ENCODE data around the gene HHAT. TPM values are rescaled to one million over a fixed set of nuclear protein-coding genes. Genes with fewer than 3 reads are reported as not detected.

The HHAT gene
- total and polyA plus RNA-seq, 9 of the 15 experiments (the other 6 are each of a cell fraction or from before 2014, with no cell fraction given), result 0.07 to 0.16 (median 0.13) TPM; not detected in 1

DNA sequence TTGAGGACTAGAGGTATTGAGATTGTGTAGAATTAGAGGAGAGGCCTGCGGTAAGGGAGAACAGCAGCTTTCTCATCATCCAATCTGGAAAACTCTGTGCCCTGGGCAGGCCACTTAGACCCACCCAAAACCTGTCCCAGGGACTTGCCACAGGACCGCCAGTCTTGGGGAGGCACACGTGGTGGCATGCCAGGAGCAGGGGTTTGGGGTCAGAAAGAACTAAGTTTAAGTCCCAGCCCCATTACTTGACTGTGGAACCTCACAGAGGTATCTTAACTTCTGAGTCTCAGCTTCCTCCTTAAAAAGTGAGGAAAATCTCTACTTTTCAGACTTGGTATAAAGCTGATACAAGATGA, 356.6 kb downstream of the HHAT start:
- WGBS (ENCODE audit: insufficient coverage, low coverage, missing lambda C conversion rate), result 0% methylated on average over 3 of the region's 3 CpGs
- no peak for DNase-seq (ENCODE audit: extremely low read depth in 1 of 4, low spot score in 3 of 4)
- in situ Hi-C loops (cut with MboI) (no loop called here), intact Hi-C loops (cut with micrococcal nuclease) (no loop called here)
- no TSS peak for BruUV-seq (replicated peaks)
- H3K27ac ChIP-seq (ENCODE audit: extremely low read depth, low read depth, low read length), result no peak overlapping the region
- no peaks in the 10 kb centered on the region for H3K36me3 ChIP-seq (ENCODE audit: control insufficient read depth, insufficient read depth, low read length)
- H3K9me3 ChIP-seq (replicated peaks; ENCODE audit: control insufficient read depth, insufficient read depth, low read depth, low read length), result no peaks in the 10 kb centered on the region
- no peak overlapping the region for H2AFZ ChIP-seq (ENCODE audit: low read depth, low read length)
- H3K9ac ChIP-seq (ENCODE audit: insufficient read depth in 1 of 2, low read depth in 2 of 2, low read length in 2 of 2), result no peak overlapping the region
- H3K4me1 ChIP-seq (replicated peaks in 1 of 2; ENCODE audit: control insufficient read depth in 2 of 2, insufficient read depth in 2 of 2, low read length in 2 of 2), result 0 out of 5 replicates have a peak, but pooled peaks cover 0 to 2% of the 10 kb centered on the region in 2 experiments
- FAIRE-seq, result no peak
- POLR2A ChIA-PET, result no interaction called here
- ATAC-seq, result no peak
- H4K20me1 ChIP-seq (replicated peaks; ENCODE audit: control insufficient read depth, insufficient read depth, low read length), result no peaks in the 10 kb centered on the region; the same call in 1 of the 2 replicates
- H3K4me3 ChIP-seq, result no peak overlapping the region
- CTCF ChIA-PET (ENCODE audit: low intra/inter-chr PET ratio), result no interaction called here
- H3K79me2 ChIP-seq (ENCODE audit: control insufficient read depth, insufficient read depth, low read length), result no peaks in the 10 kb centered on the region
- H3K9me1 ChIP-seq (ENCODE audit: control insufficient read depth, insufficient read depth, low read length), result no peaks in the 10 kb centered on the region
- H3K4me2 ChIP-seq (ENCODE audit: insufficient read depth, low read length), result no peak overlapping the region
- H3K27me3 ChIP-seq (ENCODE audit: control insufficient read depth in 2 of 2, insufficient read depth in 2 of 2, low read length in 2 of 2), result peaks cover 0 to 33% of the 10 kb centered on the region in 2 experiments; a peak in 1 of 5 replicates
- no peak for TF ChIP-seq KLF1 (tag; IDR thresholded peaks at IDR 0.05)
- no peak for TF ChIP-seq NR2C1 (IDR thresholded peaks at IDR 0.05)
- TF ChIP-seq NR2C1 (tag; IDR thresholded peaks at IDR 0.05), result no peak
- TF ChIP-seq, protein P1, sequence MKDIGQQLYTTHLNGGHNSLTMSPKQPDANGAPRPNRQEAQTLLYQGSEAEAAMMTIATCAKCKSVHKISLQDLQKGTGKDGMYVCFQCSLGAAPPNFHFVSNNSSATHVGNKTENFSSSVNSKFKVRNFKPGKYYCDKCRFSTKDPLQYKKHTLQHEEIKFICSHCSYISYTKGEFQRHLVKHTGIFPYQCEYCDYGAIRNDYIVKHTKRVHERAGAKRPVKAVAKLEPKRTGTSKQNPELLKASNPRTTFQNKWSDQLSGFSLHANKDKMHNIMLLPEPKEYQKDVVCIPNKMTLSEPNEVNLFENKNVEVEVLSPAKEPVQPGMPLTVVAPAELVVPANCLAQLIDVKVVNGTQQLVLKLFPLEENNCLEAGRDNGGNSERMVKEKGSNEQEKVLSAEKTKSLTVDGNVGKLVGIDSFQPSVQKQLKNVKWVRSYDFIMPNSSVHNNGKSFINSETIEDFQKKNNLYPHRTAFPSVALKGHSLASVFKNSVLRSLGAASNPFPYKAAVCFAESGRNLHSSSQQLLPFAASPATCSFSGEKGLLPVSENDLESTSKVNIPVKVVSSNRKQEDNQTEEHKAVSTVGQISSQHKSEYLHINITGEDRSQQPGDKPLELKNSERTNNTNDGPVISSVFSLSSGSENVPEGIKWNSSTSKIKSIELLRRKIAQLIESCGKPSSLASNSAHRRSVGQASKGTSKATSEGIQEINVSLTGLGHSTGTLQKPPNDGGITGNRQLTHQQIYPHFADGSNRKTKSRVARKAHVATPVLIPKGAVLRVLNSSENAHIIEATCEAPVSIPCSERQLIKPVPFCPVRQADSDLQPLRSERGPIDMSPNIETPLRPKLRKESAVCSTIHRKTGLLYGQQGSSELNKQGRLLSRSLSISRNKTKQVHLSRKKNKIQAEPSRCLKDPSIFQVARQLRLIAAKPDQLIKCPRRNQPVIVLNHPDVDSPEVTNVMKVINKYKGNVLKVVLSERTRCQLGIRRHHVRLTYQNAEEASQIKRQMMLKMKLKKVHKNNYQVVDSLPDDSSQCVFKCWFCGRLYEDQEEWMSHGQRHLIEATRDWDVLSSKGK (CRISPR knock-in tag; IDR thresholded peaks at IDR 0.05), result no peak
- TF ChIP-seq KAT2B (IDR thresholded peaks at IDR 0.05; ENCODE audit: low read depth, low read length), result no peak
- TF ChIP-seq, protein P2, sequence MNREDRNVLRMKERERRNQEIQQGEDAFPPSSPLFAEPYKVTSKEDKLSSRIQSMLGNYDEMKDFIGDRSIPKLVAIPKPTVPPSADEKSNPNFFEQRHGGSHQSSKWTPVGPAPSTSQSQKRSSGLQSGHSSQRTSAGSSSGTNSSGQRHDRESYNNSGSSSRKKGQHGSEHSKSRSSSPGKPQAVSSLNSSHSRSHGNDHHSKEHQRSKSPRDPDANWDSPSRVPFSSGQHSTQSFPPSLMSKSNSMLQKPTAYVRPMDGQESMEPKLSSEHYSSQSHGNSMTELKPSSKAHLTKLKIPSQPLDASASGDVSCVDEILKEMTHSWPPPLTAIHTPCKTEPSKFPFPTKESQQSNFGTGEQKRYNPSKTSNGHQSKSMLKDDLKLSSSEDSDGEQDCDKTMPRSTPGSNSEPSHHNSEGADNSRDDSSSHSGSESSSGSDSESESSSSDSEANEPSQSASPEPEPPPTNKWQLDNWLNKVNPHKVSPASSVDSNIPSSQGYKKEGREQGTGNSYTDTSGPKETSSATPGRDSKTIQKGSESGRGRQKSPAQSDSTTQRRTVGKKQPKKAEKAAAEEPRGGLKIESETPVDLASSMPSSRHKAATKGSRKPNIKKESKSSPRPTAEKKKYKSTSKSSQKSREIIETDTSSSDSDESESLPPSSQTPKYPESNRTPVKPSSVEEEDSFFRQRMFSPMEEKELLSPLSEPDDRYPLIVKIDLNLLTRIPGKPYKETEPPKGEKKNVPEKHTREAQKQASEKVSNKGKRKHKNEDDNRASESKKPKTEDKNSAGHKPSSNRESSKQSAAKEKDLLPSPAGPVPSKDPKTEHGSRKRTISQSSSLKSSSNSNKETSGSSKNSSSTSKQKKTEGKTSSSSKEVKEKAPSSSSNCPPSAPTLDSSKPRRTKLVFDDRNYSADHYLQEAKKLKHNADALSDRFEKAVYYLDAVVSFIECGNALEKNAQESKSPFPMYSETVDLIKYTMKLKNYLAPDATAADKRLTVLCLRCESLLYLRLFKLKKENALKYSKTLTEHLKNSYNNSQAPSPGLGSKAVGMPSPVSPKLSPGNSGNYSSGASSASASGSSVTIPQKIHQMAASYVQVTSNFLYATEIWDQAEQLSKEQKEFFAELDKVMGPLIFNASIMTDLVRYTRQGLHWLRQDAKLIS (CRISPR knock-in tag; IDR thresholded peaks at IDR 0.05), result no peak
- no peak for TF ChIP-seq ZNF561 (CRISPR knock-in tag; conservative IDR thresholded peaks at IDR 0.05)
- no peak for TF ChIP-seq HIVEP1 (CRISPR knock-in tag; IDR thresholded peaks at IDR 0.05)
- no peak for TF ChIP-seq GATAD2A (IDR thresholded peaks at IDR 0.05)
- TF ChIP-seq POLR3A (IDR thresholded peaks at IDR 0.05; ENCODE audit: borderline replicate concordance, extremely low read depth, insufficient read depth, insufficient read length), result no peak
- no peak for TF ChIP-seq TEAD4 (IDR thresholded peaks at IDR 0.05; ENCODE audit: low read length)
- no peak for TF ChIP-seq TEAD4 (CRISPR knock-in tag; IDR thresholded peaks at IDR 0.05; ENCODE audit: borderline replicate concordance)
- TF ChIP-seq, protein P3, sequence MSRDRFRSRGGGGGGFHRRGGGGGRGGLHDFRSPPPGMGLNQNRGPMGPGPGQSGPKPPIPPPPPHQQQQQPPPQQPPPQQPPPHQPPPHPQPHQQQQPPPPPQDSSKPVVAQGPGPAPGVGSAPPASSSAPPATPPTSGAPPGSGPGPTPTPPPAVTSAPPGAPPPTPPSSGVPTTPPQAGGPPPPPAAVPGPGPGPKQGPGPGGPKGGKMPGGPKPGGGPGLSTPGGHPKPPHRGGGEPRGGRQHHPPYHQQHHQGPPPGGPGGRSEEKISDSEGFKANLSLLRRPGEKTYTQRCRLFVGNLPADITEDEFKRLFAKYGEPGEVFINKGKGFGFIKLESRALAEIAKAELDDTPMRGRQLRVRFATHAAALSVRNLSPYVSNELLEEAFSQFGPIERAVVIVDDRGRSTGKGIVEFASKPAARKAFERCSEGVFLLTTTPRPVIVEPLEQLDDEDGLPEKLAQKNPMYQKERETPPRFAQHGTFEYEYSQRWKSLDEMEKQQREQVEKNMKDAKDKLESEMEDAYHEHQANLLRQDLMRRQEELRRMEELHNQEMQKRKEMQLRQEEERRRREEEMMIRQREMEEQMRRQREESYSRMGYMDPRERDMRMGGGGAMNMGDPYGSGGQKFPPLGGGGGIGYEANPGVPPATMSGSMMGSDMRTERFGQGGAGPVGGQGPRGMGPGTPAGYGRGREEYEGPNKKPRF (IDR thresholded peaks at IDR 0.05; ENCODE audit: low read depth, low read length), result no peak
- no peak for TF ChIP-seq ARID1B (IDR thresholded peaks at IDR 0.05)
